ENCODE results near the gene LHFPL3.

DNA sequence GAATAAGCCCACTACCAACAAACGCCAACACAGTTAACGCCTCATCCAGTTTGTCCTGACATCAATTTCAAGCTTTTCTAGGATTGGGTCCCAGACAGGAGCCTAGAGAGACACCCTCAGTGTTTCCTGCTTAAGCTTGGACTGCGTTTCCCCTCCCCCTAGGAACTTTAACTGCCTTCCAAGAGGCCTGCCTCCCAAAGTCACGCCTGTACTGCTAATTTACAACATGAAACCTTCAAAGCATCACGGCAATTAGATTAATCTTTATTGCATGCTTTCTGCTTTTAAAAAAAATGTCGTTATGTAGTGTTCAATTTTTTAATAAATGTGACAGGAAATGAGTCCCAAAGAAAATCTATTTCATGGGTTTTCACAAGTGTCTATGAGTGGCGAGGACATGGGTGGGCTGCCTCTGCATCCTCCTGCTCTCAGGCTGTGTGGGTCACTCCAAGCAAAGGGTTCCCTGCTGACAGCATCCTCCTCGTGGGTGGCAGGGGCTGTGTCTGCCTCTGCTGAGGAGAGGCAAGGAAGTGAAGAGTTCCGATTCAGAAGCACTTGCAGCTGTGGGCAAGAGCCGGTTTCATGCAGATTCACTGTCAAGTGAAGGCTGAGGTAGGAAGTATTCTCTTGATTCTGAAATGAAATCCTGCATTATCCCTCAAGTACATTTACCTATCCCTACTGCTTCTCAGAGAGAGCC, 492.6 kb downstream of the LHFPL3 start:
- TF ChIP-seq CTCF (IDR thresholded peaks at IDR 0.05) (no peak), EP300 (IDR thresholded peaks at IDR 0.05) (no peak), POLR2A (IDR thresholded peaks at IDR 0.05; ENCODE audit: low read depth) (no peak), POLR2AphosphoS5 (IDR thresholded peaks at IDR 0.05) (no peak)

Data from esophagus muscularis mucosa (tissue), 4 donors.